NCI-H1930 (cell line): ENCODE data around the gene TAF6L.
"Not testable (repeated sequence)": the region's sequence is repeated elsewhere in the genome, so short reads cannot be mapped to it uniquely, and the experiment has no call there.

Source experiments
- DNase-seq, 2 experiments: peaks; one replicate each; lab custom pipeline; 2025; lab: John Stamatoyannopoulos, UW

The TAF6L gene

GRCh38 chr11:62771144-62772021, at the start of gene TAF6L:
TAF6L (plus strand) TSS chr11:62771396; CDS start chr11:62775784, 4,388 bp downstream.
- DNase-seq = peak; percentile 95 to 96

- no peak for DNase-seq
Observed at GRCh38 chr11:62721994-62722393, 49.2 kb upstream of the TAF6L start.

GRCh38 chr11:62724171-62724570, 47.0 kb upstream of the TAF6L start:
- no peak for DNase-seq

GRCh38 chr11:62725646-62726045, 45.5 kb upstream of the TAF6L start:
- DNase-seq = no peak

GRCh38 chr11:62726156-62726914, 44.9 kb upstream of the TAF6L start:
- no peak for DNase-seq

- DNase-seq = no peak
Observed at GRCh38 chr11:62726915-62727164, 44.4 kb upstream of the TAF6L start.

- peak; percentile 99 for DNase-seq
Observed at GRCh38 chr11:62727165-62727871, 43.9 kb upstream of the TAF6L start, which contains the start of gene HNRNPUL2. HNRNPUL2 (minus strand) TSS chr11:62727457; CDS start chr11:62727156, 301 bp downstream.

- peak; percentile 96 to 98 for DNase-seq
Observed at GRCh38 chr11:62727872-62728170, 43.4 kb upstream of the TAF6L start.

GRCh38 chr11:62728171-62728988, 42.8 kb upstream of the TAF6L start, which contains the start of gene TTC9C:
TTC9C (plus strand) TSS chr11:62728486; CDS start chr11:62728849, 363 bp downstream.
- peak; percentile 76 to 82 for DNase-seq

- DNase-seq = not testable (repeated sequence)
Observed at GRCh38 chr11:62730076-62730475, 41.1 kb upstream of the TAF6L start.

GRCh38 chr11:62732830-62733229, 38.4 kb upstream of the TAF6L start:
- DNase-seq = no peak

GRCh38 chr11:62737196-62737595, 34.0 kb upstream of the TAF6L start:
- DNase-seq = no peak

- DNase-seq = no peak
Observed at GRCh38 chr11:62747475-62748160, 23.6 kb upstream of the TAF6L start.

- not testable (repeated sequence) for DNase-seq
Observed at GRCh38 chr11:62749931-62750330, 21.3 kb upstream of the TAF6L start.

- DNase-seq = no peak
Observed at GRCh38 chr11:62752177-62752785, 18.9 kb upstream of the TAF6L start.

- DNase-seq = no peak
Observed at GRCh38 chr11:62752994-62753735, 18.0 kb upstream of the TAF6L start.

- peak; percentile 97 to 98 for DNase-seq
Observed at GRCh38 chr11:62753736-62754603, 17.2 kb upstream of the TAF6L start, which contains the start of gene ZBTB3. ZBTB3 (minus strand) TSS chr11:62754160; CDS start chr11:62753664, 496 bp downstream.

GRCh38 chr11:62755086-62755615, 16.0 kb upstream of the TAF6L start:
- DNase-seq = no peak
